ENCODE results near the gene LIPG.
A peak's percentile ranks its signal among the peaks of the same experiment; 100 is the strongest.

The LIPG gene

GRCh38 chr18:49546719-49547273, 15.1 kb upstream of the LIPG start:
- DNase-seq (ENCODE audit: low read depth) = no peak
- H3K4me3 ChIP-seq (ENCODE audit: low read depth, low read length) = no peak overlapping the region
- TF ChIP-seq CTCF (conservative IDR thresholded peaks at IDR 0.05; ENCODE audit: low read depth, low read length) = no peak

DNA sequence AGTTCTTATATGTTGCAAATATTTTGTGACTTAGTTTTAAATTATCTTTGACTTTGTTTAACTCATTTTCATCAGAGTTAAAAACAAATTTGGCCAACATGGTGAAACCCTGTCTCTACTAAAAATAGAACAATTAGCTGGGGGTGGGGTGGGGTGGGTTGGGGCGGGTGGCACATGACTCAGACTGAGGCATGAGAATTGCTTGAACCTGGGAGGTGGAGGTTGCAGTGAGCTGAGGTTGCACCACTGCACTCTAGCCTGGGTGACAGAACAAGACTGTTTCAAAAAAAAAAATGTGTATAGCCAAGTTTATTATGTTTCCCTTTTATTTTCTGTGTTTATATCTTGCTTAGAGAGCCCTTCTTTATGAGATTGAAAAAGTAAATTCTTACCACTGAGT, 14.2 kb upstream of the LIPG start:
- peak; percentile 58 for DNase-seq (ENCODE audit: low read depth)
- TF ChIP-seq CTCF (conservative IDR thresholded peaks at IDR 0.05; ENCODE audit: low read depth, low read length) = no peak
- no peak overlapping the region for H3K4me3 ChIP-seq (ENCODE audit: low read depth, low read length)

GRCh38 chr18:49548229-49548636, 13.6 kb upstream of the LIPG start:
- DNase-seq (ENCODE audit: low read depth) = peak; percentile 92
- TF ChIP-seq CTCF (conservative IDR thresholded peaks at IDR 0.05; ENCODE audit: low read depth, low read length) = no peak
- H3K4me3 ChIP-seq (ENCODE audit: low read depth, low read length) = no peak overlapping the region

DNA sequence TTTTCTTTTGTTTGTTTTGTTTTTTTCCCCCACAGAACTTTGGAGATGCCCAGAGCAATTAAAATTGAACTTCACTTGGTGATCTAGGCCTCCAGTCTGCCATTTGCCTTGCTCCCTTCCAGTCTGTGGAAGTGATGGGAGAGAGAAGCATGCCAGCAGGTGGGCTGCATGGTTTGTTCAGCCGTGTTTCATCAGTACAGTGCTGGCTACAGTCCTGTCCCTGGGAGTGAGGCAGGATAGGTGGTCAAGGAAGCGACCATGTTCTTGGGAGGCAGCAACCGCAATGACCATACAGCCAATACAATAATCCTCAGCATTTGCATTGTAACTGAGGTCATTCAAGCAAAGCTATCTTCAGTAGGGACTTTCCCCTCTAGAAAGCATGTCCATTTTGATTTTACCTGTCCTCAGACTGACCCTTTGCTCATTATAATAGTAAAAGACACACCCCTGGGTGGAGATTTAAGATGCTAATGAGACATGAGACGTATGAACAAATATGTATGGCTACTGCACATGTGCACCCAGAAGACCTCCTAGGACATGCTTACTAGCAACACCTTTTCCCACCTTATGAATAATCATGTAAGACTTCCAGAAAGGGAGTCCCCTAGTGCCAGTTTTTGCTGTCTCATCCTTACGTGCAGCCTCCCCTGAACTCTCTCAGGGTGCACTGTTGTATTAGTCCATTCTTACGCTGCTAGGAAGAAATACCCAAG, 11.1 kb upstream of the LIPG start:
- no peak overlapping the region for H3K4me3 ChIP-seq (ENCODE audit: low read depth, low read length)
- no peak for TF ChIP-seq CTCF (conservative IDR thresholded peaks at IDR 0.05; ENCODE audit: low read depth, low read length)

DNA sequence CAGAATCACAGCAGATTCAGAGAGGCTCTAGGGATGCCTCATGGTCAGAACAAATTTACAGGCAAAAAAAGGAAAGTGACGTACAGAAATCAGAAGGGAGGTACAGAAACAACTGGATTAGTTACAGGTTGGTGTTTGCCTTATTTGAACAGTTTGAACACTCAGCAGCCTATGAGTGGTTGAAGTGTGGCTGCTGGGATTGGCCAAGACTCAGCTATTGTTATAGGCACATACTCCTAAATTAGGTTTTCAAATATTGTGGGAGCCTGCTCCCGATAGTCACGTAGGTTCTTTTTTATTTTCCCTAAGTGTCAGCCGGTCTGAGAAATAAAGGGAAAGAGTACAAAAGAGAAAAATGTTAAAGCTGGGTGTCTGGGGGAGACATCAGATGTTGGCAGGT, 8.9 kb upstream of the LIPG start:
- DNase-seq (ENCODE audit: low read depth) = no peak
- no peak for TF ChIP-seq CTCF (conservative IDR thresholded peaks at IDR 0.05; ENCODE audit: low read depth, low read length)
- no peak overlapping the region for H3K4me3 ChIP-seq (ENCODE audit: low read depth, low read length)

More for the DNA sequence above, 11.1 kb upstream of the LIPG start:
- no peak for DNase-seq (ENCODE audit: low read depth)

GRCh38 chr18:49555641-49556040, 6.2 kb upstream of the LIPG start:
- H3K4me3 ChIP-seq (ENCODE audit: low read depth, low read length) = no peak overlapping the region
- no peak for TF ChIP-seq CTCF (conservative IDR thresholded peaks at IDR 0.05; ENCODE audit: low read depth, low read length)
- DNase-seq (ENCODE audit: low read depth) = no peak

GRCh38 chr18:49558356-49558755, 3.5 kb upstream of the LIPG start:
- no peak for DNase-seq (ENCODE audit: low read depth)
- no peak overlapping the region for H3K4me3 ChIP-seq (ENCODE audit: low read depth, low read length)
- TF ChIP-seq CTCF (conservative IDR thresholded peaks at IDR 0.05; ENCODE audit: low read depth, low read length) = no peak
